ENCODE measurements around the gene LPXN.

DNA sequence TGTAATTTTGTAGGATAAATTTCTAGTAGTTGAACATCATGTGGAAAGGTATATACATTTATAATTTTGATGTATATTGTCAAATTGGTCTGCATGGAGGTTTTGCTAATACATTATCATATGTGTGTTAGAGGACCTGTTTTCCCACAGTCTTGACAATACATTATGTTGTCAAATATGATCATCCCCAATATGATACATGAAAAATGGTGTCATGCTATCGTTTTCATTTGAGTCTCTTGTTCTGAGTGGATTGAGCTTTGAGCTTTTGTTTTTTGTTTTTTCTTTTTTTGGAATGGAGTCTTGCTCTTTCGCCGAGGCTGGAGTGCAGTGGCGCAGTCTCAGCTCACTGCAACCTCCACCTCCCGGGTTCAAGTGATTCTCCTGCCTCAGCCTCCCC, 32.7 kb upstream of the LPXN start:
- TF ChIP-seq, protein P1, sequence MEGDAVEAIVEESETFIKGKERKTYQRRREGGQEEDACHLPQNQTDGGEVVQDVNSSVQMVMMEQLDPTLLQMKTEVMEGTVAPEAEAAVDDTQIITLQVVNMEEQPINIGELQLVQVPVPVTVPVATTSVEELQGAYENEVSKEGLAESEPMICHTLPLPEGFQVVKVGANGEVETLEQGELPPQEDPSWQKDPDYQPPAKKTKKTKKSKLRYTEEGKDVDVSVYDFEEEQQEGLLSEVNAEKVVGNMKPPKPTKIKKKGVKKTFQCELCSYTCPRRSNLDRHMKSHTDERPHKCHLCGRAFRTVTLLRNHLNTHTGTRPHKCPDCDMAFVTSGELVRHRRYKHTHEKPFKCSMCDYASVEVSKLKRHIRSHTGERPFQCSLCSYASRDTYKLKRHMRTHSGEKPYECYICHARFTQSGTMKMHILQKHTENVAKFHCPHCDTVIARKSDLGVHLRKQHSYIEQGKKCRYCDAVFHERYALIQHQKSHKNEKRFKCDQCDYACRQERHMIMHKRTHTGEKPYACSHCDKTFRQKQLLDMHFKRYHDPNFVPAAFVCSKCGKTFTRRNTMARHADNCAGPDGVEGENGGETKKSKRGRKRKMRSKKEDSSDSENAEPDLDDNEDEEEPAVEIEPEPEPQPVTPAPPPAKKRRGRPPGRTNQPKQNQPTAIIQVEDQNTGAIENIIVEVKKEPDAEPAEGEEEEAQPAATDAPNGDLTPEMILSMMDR (IDR thresholded peaks at IDR 0.05; ENCODE audit: low read length), result no peak
- no peak for TF ChIP-seq EZH2phosphoT487 (IDR thresholded peaks at IDR 0.05; ENCODE audit: low read length)

Data from MM.1S (cell line).